ENCODE data around the gene CHN2. TPM values are rescaled to one million over a fixed set of nuclear protein-coding genes. Genes with fewer than 3 reads are reported as not detected.

CHN2 gene
- total RNA-seq, 1 donor from 2014 or later = 0.50 TPM

- Mint-ChIP-seq H3K4me3 (ENCODE audit: unreplicated experiment) (no peak overlapping the region), H3K9me3 (ENCODE audit: low read depth) (peaks cover 9% of the 10 kb centered on the region), H3K27ac (ENCODE audit: unreplicated experiment) (no peak overlapping the region), H3K4me1 (ENCODE audit: low read depth) (no peaks in the 10 kb centered on the region), H3K27me3 (ENCODE audit: low read depth) (peaks cover 27% of the 10 kb centered on the region), H3K36me3 (ENCODE audit: low read depth) (peaks cover 4% of the 10 kb centered on the region)
- no peak for DNase-seq (ENCODE audit: low spot score)
- TF ChIP-seq CTCF (IDR thresholded peaks at IDR 0.05) = peak; percentile 35
These were observed 114.7 kb downstream of the CHN2 start for GRCh38 chr7:29309041-29309854.

GRCh38 chr7:29310625-29311024, 116.0 kb downstream of the CHN2 start:
- no peak for DNase-seq (ENCODE audit: low spot score)
- Mint-ChIP-seq H3K4me3 (ENCODE audit: unreplicated experiment) (no peak overlapping the region), H3K36me3 (ENCODE audit: low read depth) (peaks cover 4% of the 10 kb centered on the region), H3K27me3 (ENCODE audit: low read depth) (peaks cover 30% of the 10 kb centered on the region), H3K27ac (ENCODE audit: unreplicated experiment) (no peak overlapping the region), H3K4me1 (ENCODE audit: low read depth) (no peaks in the 10 kb centered on the region), H3K9me3 (ENCODE audit: low read depth) (peaks cover 9% of the 10 kb centered on the region)
- TF ChIP-seq CTCF (IDR thresholded peaks at IDR 0.05) = no peak

GRCh38 chr7:29311314-29311713, 116.7 kb downstream of the CHN2 start:
- peaks cover 9% of the 10 kb centered on the region for H3K9me3 Mint-ChIP-seq (ENCODE audit: low read depth)
- peaks cover 4% of the 10 kb centered on the region for H3K36me3 Mint-ChIP-seq (ENCODE audit: low read depth)
- H3K27me3 Mint-ChIP-seq (ENCODE audit: low read depth) = peaks cover 30% of the 10 kb centered on the region
- no peaks in the 10 kb centered on the region for H3K4me1 Mint-ChIP-seq (ENCODE audit: low read depth)
- no peak overlapping the region for H3K4me3 Mint-ChIP-seq (ENCODE audit: unreplicated experiment)
- no peak for DNase-seq (ENCODE audit: low spot score)
- no peak overlapping the region for H3K27ac Mint-ChIP-seq (ENCODE audit: unreplicated experiment)
- no peak for TF ChIP-seq CTCF (IDR thresholded peaks at IDR 0.05)

- no peak for TF ChIP-seq CTCF (IDR thresholded peaks at IDR 0.05)
- peaks cover 3% of the 10 kb centered on the region for H3K36me3 Mint-ChIP-seq (ENCODE audit: low read depth)
- H3K27ac Mint-ChIP-seq (ENCODE audit: unreplicated experiment) = no peak overlapping the region
- DNase-seq (ENCODE audit: low spot score) = no peak
- H3K27me3 Mint-ChIP-seq (ENCODE audit: low read depth) = peaks cover 30% of the 10 kb centered on the region
- no peak overlapping the region for H3K4me3 Mint-ChIP-seq (ENCODE audit: unreplicated experiment)
- H3K4me1 Mint-ChIP-seq (ENCODE audit: low read depth) = no peaks in the 10 kb centered on the region
- H3K9me3 Mint-ChIP-seq (ENCODE audit: low read depth) = peaks cover 7% of the 10 kb centered on the region
These were observed 119.6 kb downstream of the CHN2 start for GRCh38 chr7:29314148-29314547.

- no peak for TF ChIP-seq CTCF (IDR thresholded peaks at IDR 0.05)
These were observed 120.7 kb downstream of the CHN2 start for GRCh38 chr7:29315122-29315891.

More at GRCh38 chr7:29315122-29315891, 120.7 kb downstream of the CHN2 start:
- H3K27me3 Mint-ChIP-seq (ENCODE audit: low read depth) = peaks cover 26% of the 10 kb centered on the region
- peaks cover 5% of the 10 kb centered on the region for H3K9me3 Mint-ChIP-seq (ENCODE audit: low read depth)
- H3K36me3 Mint-ChIP-seq (ENCODE audit: low read depth) = no peaks in the 10 kb centered on the region
- H3K4me1 Mint-ChIP-seq (ENCODE audit: low read depth) = peaks cover 8% of the 10 kb centered on the region
- DNase-seq (ENCODE audit: low spot score) = no peak
- H3K4me3 Mint-ChIP-seq (ENCODE audit: unreplicated experiment) = no peak overlapping the region
- H3K27ac Mint-ChIP-seq (ENCODE audit: unreplicated experiment) = no peak overlapping the region
